ENCODE results near the gene DAAM2. TPM values are rescaled to one million over a fixed set of nuclear protein-coding genes. Genes with fewer than 3 reads are reported as not detected.

Gene DAAM2
- total and polyA plus RNA-seq, 2 of the 8 experiments (the other 6 are each of a cell fraction or from before 2014, with no cell fraction given): 1.5 to 2.9 TPM

DNA sequence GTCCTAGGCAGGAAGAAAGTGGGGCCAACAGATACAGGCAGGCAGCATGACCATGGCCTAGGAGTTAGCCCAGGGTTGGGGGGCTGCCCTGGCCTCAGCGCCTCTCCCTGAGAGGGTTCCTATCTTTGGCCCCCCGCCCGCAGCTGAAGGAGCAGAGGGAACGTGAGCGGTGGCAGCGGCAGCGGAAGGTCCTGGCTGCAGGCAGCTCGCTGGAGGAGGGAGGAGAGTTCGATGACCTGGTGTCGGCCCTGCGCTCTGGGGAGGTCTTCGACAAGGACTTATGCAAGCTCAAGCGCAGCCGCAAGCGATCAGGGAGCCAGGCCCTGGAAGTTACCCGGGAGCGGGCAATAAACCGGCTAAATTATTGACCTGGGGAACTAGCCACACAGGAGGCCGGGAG, 109.5 kb downstream of the DAAM2 start (continued):
- TF ChIP-seq POU5F1 (IDR thresholded peaks at IDR 0.05; ENCODE audit: low read depth, low read length): no peak
